ENCODE results near the gene CNIH1.

- TF ChIP-seq, protein P1, sequence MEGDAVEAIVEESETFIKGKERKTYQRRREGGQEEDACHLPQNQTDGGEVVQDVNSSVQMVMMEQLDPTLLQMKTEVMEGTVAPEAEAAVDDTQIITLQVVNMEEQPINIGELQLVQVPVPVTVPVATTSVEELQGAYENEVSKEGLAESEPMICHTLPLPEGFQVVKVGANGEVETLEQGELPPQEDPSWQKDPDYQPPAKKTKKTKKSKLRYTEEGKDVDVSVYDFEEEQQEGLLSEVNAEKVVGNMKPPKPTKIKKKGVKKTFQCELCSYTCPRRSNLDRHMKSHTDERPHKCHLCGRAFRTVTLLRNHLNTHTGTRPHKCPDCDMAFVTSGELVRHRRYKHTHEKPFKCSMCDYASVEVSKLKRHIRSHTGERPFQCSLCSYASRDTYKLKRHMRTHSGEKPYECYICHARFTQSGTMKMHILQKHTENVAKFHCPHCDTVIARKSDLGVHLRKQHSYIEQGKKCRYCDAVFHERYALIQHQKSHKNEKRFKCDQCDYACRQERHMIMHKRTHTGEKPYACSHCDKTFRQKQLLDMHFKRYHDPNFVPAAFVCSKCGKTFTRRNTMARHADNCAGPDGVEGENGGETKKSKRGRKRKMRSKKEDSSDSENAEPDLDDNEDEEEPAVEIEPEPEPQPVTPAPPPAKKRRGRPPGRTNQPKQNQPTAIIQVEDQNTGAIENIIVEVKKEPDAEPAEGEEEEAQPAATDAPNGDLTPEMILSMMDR (conservative IDR thresholded peaks at IDR 0.05 in 1 of 2, IDR thresholded peaks at IDR 0.05 in 1 of 2; ENCODE audit: extremely low read depth in 1 of 2, insufficient read depth in 1 of 2, low read depth in 1 of 2, low read length in 2 of 2), result no peak
- TF ChIP-seq EZH2 (IDR thresholded peaks at IDR 0.05; ENCODE audit: borderline replicate concordance, low read length), result no peak
Observed at GRCh38 chr14:54486685-54487084, 45.5 kb upstream of the CNIH1 start.
